SHP77 (cell line): ENCODE data around the gene RERG.

Experiments used
- DNase-seq, 2 experiments: peaks; one replicate each; lab custom pipeline; 2025; lab: John Stamatoyannopoulos, UW

RERG gene

GRCh38 chr12:15218794-15219193 lies 2.4 kb downstream of the RERG start:
- DNase-seq, result no peak

GRCh38 chr12:15216036-15216889 lies 5.0 kb downstream of the RERG start:
- DNase-seq, result no peak

GRCh38 chr12:15214851-15215601 lies 6.2 kb downstream of the RERG start:
- no peak for DNase-seq

- no peak for DNase-seq
Observed at GRCh38 chr12:15212930-15213329, 8.3 kb downstream of the RERG start.

- DNase-seq, result no peak
Observed at GRCh38 chr12:15209782-15210181, 11.4 kb downstream of the RERG start.

GRCh38 chr12:15208871-15209656 lies 12.2 kb downstream of the RERG start:
- DNase-seq, result no peak

GRCh38 chr12:15208140-15208539 lies 13.1 kb downstream of the RERG start:
- DNase-seq, result no peak

GRCh38 chr12:15206831-15207389 lies 14.3 kb downstream of the RERG start:
- no peak for DNase-seq

GRCh38 chr12:15206338-15206737 lies 14.9 kb downstream of the RERG start:
- DNase-seq, result no peak

- no peak for DNase-seq
Observed at GRCh38 chr12:15205341-15206010, 15.7 kb downstream of the RERG start.

- no peak for DNase-seq
Observed at GRCh38 chr12:15201456-15201855, 19.8 kb downstream of the RERG start.

- DNase-seq, result no peak
Observed at GRCh38 chr12:15201056-15201455, 20.2 kb downstream of the RERG start.

GRCh38 chr12:15200641-15201040 lies 20.6 kb downstream of the RERG start:
- DNase-seq, result no peak

GRCh38 chr12:15199930-15200329 lies 21.3 kb downstream of the RERG start:
- DNase-seq, result no peak

- no peak for DNase-seq
Observed at GRCh38 chr12:15196678-15197505, 24.3 kb downstream of the RERG start.

- DNase-seq, result no peak
Observed at GRCh38 chr12:15196221-15196620, 25.0 kb downstream of the RERG start.

GRCh38 chr12:15194456-15195368 lies 26.5 kb downstream of the RERG start:
- no peak for DNase-seq

GRCh38 chr12:15193946-15194345 lies 27.3 kb downstream of the RERG start:
- no peak for DNase-seq

- no peak for DNase-seq
Observed at GRCh38 chr12:15192720-15193119, 28.5 kb downstream of the RERG start.

- no peak for DNase-seq
Observed at GRCh38 chr12:15188127-15188526, 33.1 kb downstream of the RERG start.
